ENCODE measurements around the gene NFIC. TPM values are rescaled to one million over a fixed set of nuclear protein-coding genes. Genes with fewer than 3 reads are reported as not detected.

NFIC gene
- total RNA-seq, 4 donors from 2014 or later, result 165 to 297 (median 211) TPM

DNA sequence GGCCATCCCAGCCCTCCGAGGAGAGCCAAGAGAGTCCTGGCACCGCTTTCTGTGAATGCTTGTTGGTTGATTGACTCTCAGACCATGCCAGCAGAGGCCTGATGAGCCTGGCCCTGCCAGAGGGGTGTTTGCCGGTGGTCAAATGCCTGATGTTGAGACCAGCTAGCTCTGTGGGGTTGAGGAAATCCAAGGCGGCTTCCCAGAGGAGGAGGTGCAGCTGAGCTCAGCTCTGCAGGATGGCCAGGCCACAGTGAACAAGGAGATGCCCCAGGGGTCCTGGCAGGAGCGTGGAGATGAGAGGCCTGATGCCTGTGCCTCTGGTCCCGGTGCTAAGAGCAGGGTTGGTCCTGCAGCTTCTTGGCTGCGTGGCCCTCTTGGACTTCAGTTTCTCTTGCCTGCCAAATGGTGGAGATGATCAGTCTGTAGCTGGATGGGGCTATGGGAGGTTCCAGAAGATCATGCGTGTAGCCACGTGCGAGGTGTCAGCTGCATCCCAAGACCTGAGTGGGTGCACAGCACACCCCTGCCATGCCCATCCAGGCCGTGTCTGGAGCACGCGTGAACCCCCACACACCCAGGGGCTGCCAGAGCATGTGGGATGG is 16.8 kb downstream of the NFIC start:
- WGBS, result 67% methylated on average over 2 of the region's 13 CpGs
- Histone ChIP-seq H3K4me1 (peaks cover 76 to 100% (median 100%) of the 10 kb centered on the region in 4 donors), H3K9me3 (no peaks in the 10 kb centered on the region), H3K4me3 (peak overlapping the region; percentile 9 to 32 (median 18)), H3K36me3 (peaks cover 11 to 35% (median 25%) of the 10 kb centered on the region in 4 donors), H3K27me3 (no peaks in the 10 kb centered on the region), H3K27ac (replicated peaks in 1 of 4) (peak overlapping the region; percentile 98 to 100 (median 100))
- DNase-seq (ENCODE audit: extremely low spot score), result no peak
- TF ChIP-seq POLR2AphosphoS5 (IDR thresholded peaks at IDR 0.05) (peak; percentile 64 to 76), POLR2A (IDR thresholded peaks at IDR 0.05; ENCODE audit: low read depth) (no peak)
- intact Hi-C loops (cut with DNase I), result no loop called here

DNA sequence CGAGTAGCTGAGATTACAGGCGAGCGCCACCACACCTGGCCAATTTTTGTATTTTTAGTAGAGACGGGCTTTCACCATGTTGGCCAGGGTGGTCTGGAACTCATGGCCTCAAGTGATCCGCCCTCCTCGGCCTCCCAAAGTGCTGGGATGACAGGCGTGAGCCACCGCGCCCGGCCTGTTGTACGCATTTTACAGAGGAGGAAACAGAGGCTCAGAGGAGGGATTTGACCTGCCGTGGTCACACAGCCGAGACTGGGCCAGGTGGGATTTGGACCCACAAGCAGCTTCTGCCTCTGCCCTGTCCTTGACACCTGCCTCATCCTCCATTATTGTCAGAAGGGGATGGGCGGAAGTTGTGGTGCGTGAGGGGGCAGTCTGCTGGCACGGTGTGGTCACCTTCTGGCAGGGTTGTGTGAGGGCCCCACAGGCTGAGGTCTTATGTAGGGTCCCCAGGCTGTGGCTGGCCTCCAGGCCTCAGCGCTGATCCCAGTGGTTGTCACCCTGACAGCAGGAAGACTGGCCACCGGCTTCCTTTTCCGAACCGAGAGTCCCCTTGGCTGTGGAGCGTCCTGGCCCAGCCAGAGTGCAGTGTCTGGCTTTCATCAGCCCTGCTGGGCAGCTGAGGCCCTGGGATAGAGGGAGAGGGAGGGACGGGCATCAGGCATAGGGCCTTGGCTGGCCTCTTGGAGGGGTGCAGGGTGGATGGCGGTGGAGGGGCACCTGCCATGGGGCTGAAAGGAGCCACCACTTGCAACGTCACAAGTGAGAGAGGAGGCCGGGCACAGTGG is 20.3 kb downstream of the NFIC start:
- no peaks in the 10 kb centered on the region for H3K27me3 ChIP-seq
- H3K27ac ChIP-seq (replicated peaks in 1 of 4), result peak overlapping the region; percentile 98 to 100 (median 100)
- DNase-seq (ENCODE audit: extremely low spot score), result no peak
- H3K9me3 ChIP-seq, result no peaks in the 10 kb centered on the region
- peaks cover 7 to 53% (median 34%) of the 10 kb centered on the region in 4 donors for H3K36me3 ChIP-seq
- 47% methylated on average over 16 of the region's 25 CpGs for WGBS
- intact Hi-C loops (cut with DNase I), result no loop called here
- peak overlapping the region; percentile 14 to 32 (median 21) for H3K4me3 ChIP-seq
- H3K4me1 ChIP-seq, result peaks cover 83 to 100% (median 98%) of the 10 kb centered on the region in 4 donors
- TF ChIP-seq, protein P1, sequence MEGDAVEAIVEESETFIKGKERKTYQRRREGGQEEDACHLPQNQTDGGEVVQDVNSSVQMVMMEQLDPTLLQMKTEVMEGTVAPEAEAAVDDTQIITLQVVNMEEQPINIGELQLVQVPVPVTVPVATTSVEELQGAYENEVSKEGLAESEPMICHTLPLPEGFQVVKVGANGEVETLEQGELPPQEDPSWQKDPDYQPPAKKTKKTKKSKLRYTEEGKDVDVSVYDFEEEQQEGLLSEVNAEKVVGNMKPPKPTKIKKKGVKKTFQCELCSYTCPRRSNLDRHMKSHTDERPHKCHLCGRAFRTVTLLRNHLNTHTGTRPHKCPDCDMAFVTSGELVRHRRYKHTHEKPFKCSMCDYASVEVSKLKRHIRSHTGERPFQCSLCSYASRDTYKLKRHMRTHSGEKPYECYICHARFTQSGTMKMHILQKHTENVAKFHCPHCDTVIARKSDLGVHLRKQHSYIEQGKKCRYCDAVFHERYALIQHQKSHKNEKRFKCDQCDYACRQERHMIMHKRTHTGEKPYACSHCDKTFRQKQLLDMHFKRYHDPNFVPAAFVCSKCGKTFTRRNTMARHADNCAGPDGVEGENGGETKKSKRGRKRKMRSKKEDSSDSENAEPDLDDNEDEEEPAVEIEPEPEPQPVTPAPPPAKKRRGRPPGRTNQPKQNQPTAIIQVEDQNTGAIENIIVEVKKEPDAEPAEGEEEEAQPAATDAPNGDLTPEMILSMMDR (IDR thresholded peaks at IDR 0.05), result peak in 1 of 3 experiments; percentile 13
- peak; percentile 63 to 79 for TF ChIP-seq POLR2AphosphoS5 (IDR thresholded peaks at IDR 0.05)
- TF ChIP-seq POLR2A (IDR thresholded peaks at IDR 0.05; ENCODE audit: low read depth), result no peak

DNA sequence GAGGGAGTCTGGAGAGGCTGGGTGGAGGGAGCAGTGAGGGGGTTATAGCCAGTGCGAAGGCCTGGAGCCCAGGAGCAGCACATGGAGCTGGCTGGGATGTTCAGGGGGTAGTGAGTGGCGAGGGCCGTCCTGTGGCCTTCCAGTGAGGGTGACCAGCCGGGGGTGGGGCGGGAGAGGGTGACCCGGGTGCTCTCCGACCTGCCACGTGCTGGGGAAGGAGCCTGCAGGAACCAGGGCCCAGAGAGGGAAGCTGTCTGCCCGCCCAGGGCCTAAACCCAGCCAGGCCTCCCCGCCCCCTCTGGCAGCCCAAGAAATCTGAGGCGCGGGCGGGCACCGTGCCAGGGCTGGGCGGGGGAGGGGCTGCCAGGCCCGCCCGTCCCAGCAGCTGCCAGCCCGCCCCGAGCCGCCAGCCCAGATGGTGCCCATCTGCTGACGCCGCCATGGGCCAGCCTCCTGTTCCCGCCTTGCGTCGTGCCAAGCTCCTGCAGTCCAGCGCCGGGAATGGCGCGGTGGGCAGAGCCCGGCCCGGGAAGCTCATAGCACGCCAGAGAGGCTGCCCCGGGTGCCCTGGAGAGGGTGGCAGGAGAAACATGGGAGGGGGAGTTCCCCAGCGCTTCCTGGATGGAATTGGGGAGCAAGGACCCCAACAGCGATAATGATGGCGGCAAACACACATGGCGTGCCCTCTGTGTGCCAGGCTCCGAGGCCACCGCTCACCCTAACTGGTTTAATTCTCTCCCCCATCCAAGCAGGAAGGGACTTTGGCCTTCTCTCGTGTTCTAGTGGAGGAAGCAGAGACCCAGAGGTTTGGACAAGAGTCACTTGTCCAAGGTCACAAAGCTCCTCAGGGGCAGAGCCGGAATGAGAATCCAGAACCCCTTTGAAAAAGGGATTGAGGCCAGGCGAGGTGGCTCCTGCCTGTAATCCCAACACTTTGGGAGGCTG is 21.5 kb downstream of the NFIC start:
- H3K27ac ChIP-seq (replicated peaks in 1 of 4), result peak overlapping the region; percentile 98 to 100 (median 100)
- WGBS, result 36% methylated on average over 18 of the region's 42 CpGs
- no peaks in the 10 kb centered on the region for H3K27me3 ChIP-seq
- peak; percentile 93 for DNase-seq (ENCODE audit: extremely low spot score)
- H3K4me3 ChIP-seq, result peak overlapping the region; percentile 14 to 44 (median 21)
- peaks cover 74 to 100% (median 97%) of the 10 kb centered on the region in 4 donors for H3K4me1 ChIP-seq
- intact Hi-C loops (cut with DNase I), result no loop called here
- peaks cover 0 to 49% (median 28%) of the 10 kb centered on the region in 4 donors for H3K36me3 ChIP-seq
- H3K9me3 ChIP-seq, result no peaks in the 10 kb centered on the region
- TF ChIP-seq POLR2AphosphoS5 (IDR thresholded peaks at IDR 0.05) (peak; percentile 76 to 88), POLR2A (IDR thresholded peaks at IDR 0.05; ENCODE audit: low read depth) (no peak), EP300 (IDR thresholded peaks at IDR 0.05) (peak; percentile 11)
- TF ChIP-seq, protein P1 (IDR thresholded peaks at IDR 0.05), result peak in 1 of 3 experiments; percentile 18

DNA sequence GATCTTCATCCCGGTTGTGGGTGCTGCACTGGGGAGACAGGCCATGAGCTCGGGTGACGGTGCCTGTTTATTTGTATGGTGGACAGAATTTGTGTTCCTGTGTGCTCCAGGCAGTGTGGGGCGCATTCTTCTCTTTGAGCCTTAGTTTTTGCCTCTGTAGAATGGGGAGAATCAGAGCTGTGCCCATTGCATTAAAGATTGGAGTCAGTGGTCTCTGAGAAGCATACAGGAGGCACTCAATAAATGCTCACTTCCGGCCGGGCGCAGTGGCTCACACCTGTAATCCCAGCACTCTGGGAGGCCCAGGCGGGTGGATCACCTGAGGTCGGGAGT is 23.0 kb downstream of the NFIC start:
- no peak for DNase-seq (ENCODE audit: extremely low spot score)
- 76% methylated on average over 9 of the region's 9 CpGs for WGBS
- no peaks in the 10 kb centered on the region for H3K27me3 ChIP-seq
- intact Hi-C loops (cut with DNase I), result no loop called here
- peaks cover under 1 to 50% (median 27%) of the 10 kb centered on the region in 4 donors for H3K36me3 ChIP-seq
- no peak overlapping the region for H3K4me3 ChIP-seq
- H3K9me3 ChIP-seq, result no peaks in the 10 kb centered on the region
- peaks cover 60 to 100% (median 96%) of the 10 kb centered on the region in 4 donors for H3K4me1 ChIP-seq
- TF ChIP-seq POLR2AphosphoS5 (IDR thresholded peaks at IDR 0.05) (no peak), EP300 (IDR thresholded peaks at IDR 0.05) (no peak)
- TF ChIP-seq, protein P1 (IDR thresholded peaks at IDR 0.05), result no peak
- peak overlapping the region; percentile 98 to 100 (median 100) for H3K27ac ChIP-seq (replicated peaks in 1 of 4)
